Neutrophil (primary cell): Measurements from ENCODE around the gene SSBP4.

Experiments
- H3K27ac ChIP-seq: fragments of 200-600 bp; sonication (generic); 2 replicates; pipeline ENCODE4 v1.5.1; 2016; ENCODE audit warnings: mild to moderate bottlenecking, moderate library complexity
- H3K27me3 ChIP-seq: fragments of 200-600 bp; sonication (generic); 2 replicates; pipeline ENCODE4 v1.6.0; 2016; ENCODE audit warnings: mild to moderate bottlenecking
- H3K36me3 ChIP-seq: fragments of 200-600 bp; sonication (generic); 2 replicates; pipeline ENCODE4 v1.5.1; 2017
- H3K4me1 ChIP-seq, 2 experiments: fragments of 200-600 bp in 1 of 2; sonication (generic) in 1 of 2; 1 replicate in 1 of 2; 2 replicates in 1 of 2; pipeline versions ENCODE4 v1.5.1 to v1.6.1; 2013 to 2016; ENCODE audit warnings: low read depth in 1 of 2, low read length in 1 of 2, mild to moderate bottlenecking in 1 of 2, moderate library complexity in 1 of 2; ENCODE audit not compliant: control insufficient read depth in 1 of 2, insufficient read depth in 1 of 2
- H3K4me3 ChIP-seq, 2 experiments: fragments of 200-600 bp in 1 of 2; sonication (generic) in 1 of 2; 1 replicate in 1 of 2; 2 replicates in 1 of 2; pipeline ENCODE4 v1.5.1; 2013 to 2016; ENCODE audit warnings: low read depth in 1 of 2, low read length in 1 of 2, mild to moderate bottlenecking in 1 of 2, moderate library complexity in 1 of 2
- H3K9me3 ChIP-seq: fragments of 200-600 bp; sonication (generic); 2 replicates; pipeline ENCODE4 v1.5.1; 2016
- CTCF ChIP-seq: fragments of 200-600 bp; sonication (generic); IDR thresholded peaks from 2 replicates; pipeline ENCODE4 v1.5.1; 2016; ENCODE audit warnings: antibody characterized with exemption

SSBP4 gene

GRCh38 chr19:18439025-18439909 lies 20.1 kb downstream of the SSBP4 start:
- H3K27me3 ChIP-seq: peaks cover 61% of the 10 kb centered on the region
- no peaks in the 10 kb centered on the region for H3K9me3 ChIP-seq
- no peak overlapping the region for H3K27ac ChIP-seq
- peaks cover 13 to 22% of the 10 kb centered on the region in 2 experiments for H3K4me1 ChIP-seq
- TF ChIP-seq CTCF: no peak
- H3K4me3 ChIP-seq: no peak overlapping the region
- peaks cover 30% of the 10 kb centered on the region for H3K36me3 ChIP-seq

- Histone ChIP-seq H3K4me3 (no peak overlapping the region), H3K9me3 (no peaks in the 10 kb centered on the region), H3K36me3 (peaks cover 36% of the 10 kb centered on the region), H3K4me1 (peaks cover 13 to 22% of the 10 kb centered on the region in 2 experiments), H3K27me3 (peaks cover 55% of the 10 kb centered on the region), H3K27ac (no peak overlapping the region)
- no peak for TF ChIP-seq CTCF
Observed at GRCh38 chr19:18439910-18440237, 20.7 kb downstream of the SSBP4 start.

GRCh38 chr19:18440415-18440877 lies 21.2 kb downstream of the SSBP4 start:
- Histone ChIP-seq H3K4me1 (peaks cover 13 to 22% of the 10 kb centered on the region in 2 experiments), H3K27me3 (peaks cover 50% of the 10 kb centered on the region), H3K4me3 (no peak overlapping the region), H3K9me3 (no peaks in the 10 kb centered on the region), H3K27ac (peak overlapping the region; percentile 38), H3K36me3 (peaks cover 42% of the 10 kb centered on the region)
- TF ChIP-seq CTCF: no peak

- peaks cover 13 to 22% of the 10 kb centered on the region in 2 experiments for H3K4me1 ChIP-seq
Observed at GRCh38 chr19:18440936-18441803, 22.0 kb downstream of the SSBP4 start.

More at GRCh38 chr19:18440936-18441803, 22.0 kb downstream of the SSBP4 start:
- peaks cover 49% of the 10 kb centered on the region for H3K36me3 ChIP-seq
- peaks cover 42% of the 10 kb centered on the region for H3K27me3 ChIP-seq
- peak overlapping the region; percentile 38 for H3K27ac ChIP-seq
- no peak for TF ChIP-seq CTCF
- no peak overlapping the region for H3K4me3 ChIP-seq
- H3K9me3 ChIP-seq: no peaks in the 10 kb centered on the region
